K562 (cell line): ENCODE results near the gene INPP1. TPM values are rescaled to one million over a fixed set of nuclear protein-coding genes. Genes with fewer than 3 reads are reported as not detected.

ENCODE experiments used
- ATAC-seq: fragments of 200-7000 bp; cut with Tn5 transposase; 3 replicates; pipeline ENCODE4 v1.9.1; 2020; ENCODE audit warnings: moderate library complexity
- BruUV-seq: library from RNA; stranded (reverse); fragments of 400-500 nt; replicated peaks from 2 replicates; lab custom pipeline; 2021; lab: Mats Ljungman, UMichigan
- CTCF ChIA-PET: fragments of 300-600 bp; formaldehyde crosslinking; extraction: SDS; loops from one replicate; lab custom pipeline; 2021; ENCODE audit warnings: low intra/inter-chr PET ratio; lab: Yijun Ruan, JAX
- POLR2A ChIA-PET: fragments of 300-600, 350-650 bp; sonication (Branson Sonifier 250); formaldehyde crosslinking; extraction: SDS; loops from one replicate; lab custom pipeline; 2021; ENCODE audit warnings: antibody characterized with exemption, inconsistent platforms; lab: Yijun Ruan, JAX
- DNase-seq, 4 experiments: peaks; one replicate each; pipeline versions ENCODE4 v3.0.0 to v3.0.0-alpha.2; 2011 to 2018; ENCODE audit warnings: low spot score in 3 of 4, mixed read lengths in 3 of 4; ENCODE audit errors: extremely low read depth in 1 of 4
- FAIRE-seq: peaks from 2 replicates; lab custom pipeline; 2011; peaks lifted over from hg19 to GRCh38; lab: Jason Lieb, UNC
- H2AFZ ChIP-seq: 2 replicates; pipeline ENCODE4 v1.6.0; 2011; ENCODE audit warnings: low read depth, low read length, control low read depth, inconsistent platforms
- H3K27ac ChIP-seq: fragments of 200-600 bp; 3 replicates; pipeline ENCODE4 v1.8.0; 2011; ENCODE audit warnings: low read depth, mild to moderate bottlenecking, control low read depth, inconsistent platforms, low read length, moderate library complexity, mixed read lengths; ENCODE audit errors: extremely low read depth
- H3K27me3 ChIP-seq, 2 experiments: fragments of 300-600 bp in 1 of 2; 2 replicates in 1 of 2; 3 replicates in 1 of 2; pipeline versions ENCODE4 v1.6.0 to v1.8.0; 2011; ENCODE audit warnings: inconsistent platforms in 2 of 2, low read length in 2 of 2, mild to moderate bottlenecking in 1 of 2, mixed read lengths in 1 of 2, moderate library complexity in 1 of 2; ENCODE audit not compliant: control insufficient read depth in 2 of 2, insufficient read depth in 2 of 2
- H3K36me3 ChIP-seq: fragments of 300-600 bp; 3 replicates; pipeline ENCODE4 v1.8.0; 2011; ENCODE audit warnings: mild to moderate bottlenecking, low read length, inconsistent platforms; ENCODE audit not compliant: control insufficient read depth, insufficient read depth
- H3K4me1 ChIP-seq, 2 experiments: fragments of 200-600 bp in 1 of 2; replicated peaks in 1 of 2; 2 replicates in 1 of 2; 3 replicates in 1 of 2; pipeline versions ENCODE4 v1.5.1 to v1.8.0; 2011; ENCODE audit warnings: inconsistent platforms in 2 of 2, low read length in 2 of 2, mild to moderate bottlenecking in 1 of 2, mixed read lengths in 1 of 2, moderate library complexity in 1 of 2; ENCODE audit not compliant: control insufficient read depth in 2 of 2, insufficient read depth in 2 of 2
- H3K4me2 ChIP-seq: 2 replicates; pipeline ENCODE4 v1.6.1; 2011; ENCODE audit warnings: low read length, control low read depth, inconsistent platforms, mixed read lengths; ENCODE audit not compliant: insufficient read depth
- H3K4me3 ChIP-seq: fragments of 200-600 bp; sonication (generic), shearing (Covaris generic); 2 replicates; pipeline ENCODE4 v1.5.1; 2016; ENCODE audit warnings: control low read depth, inconsistent platforms
- H3K79me2 ChIP-seq: fragments of 200-600 bp; 3 replicates; pipeline ENCODE4 v1.8.0; 2011; ENCODE audit warnings: low read length, inconsistent platforms; ENCODE audit not compliant: control insufficient read depth, insufficient read depth
- H3K9ac ChIP-seq, 2 experiments: 2 replicates each; pipeline versions ENCODE4 v1.6.0 to v1.6.1; 2011; ENCODE audit warnings: low read depth in 2 of 2, low read length in 2 of 2, control low read depth in 1 of 2, inconsistent platforms in 1 of 2, mild to moderate bottlenecking in 1 of 2, mixed read lengths in 1 of 2; ENCODE audit not compliant: insufficient read depth in 1 of 2
- H3K9me1 ChIP-seq: one replicate; pipeline ENCODE4 v1.6.0; 2011; ENCODE audit warnings: inconsistent platforms, mild to moderate bottlenecking, low read length, moderate library complexity; ENCODE audit not compliant: control insufficient read depth, insufficient read depth
- H3K9me3 ChIP-seq: replicated peaks from 2 replicates; pipeline ENCODE4 v1.5.1; 2011; ENCODE audit warnings: low read depth, low read length, inconsistent platforms; ENCODE audit not compliant: control insufficient read depth, insufficient read depth
- H4K20me1 ChIP-seq: replicated peaks from 2 replicates; pipeline ENCODE4 v1.6.1; 2011; ENCODE audit warnings: low read length, inconsistent platforms, mixed read lengths; ENCODE audit not compliant: control insufficient read depth, insufficient read depth
- BHLHE40 ChIP-seq: IDR thresholded peaks from 2 replicates; pipeline ENCODE4 v1.6.1; 2011; ENCODE audit warnings: low read length, improper control_type of control experiment
- CBX2 ChIP-seq: fragments of 200-600 bp; sonication (generic); IDR thresholded peaks from one replicate; pipeline ENCODE4 v1.6.1; 2012; ENCODE audit warnings: mild to moderate bottlenecking, low read length, inconsistent platforms; ENCODE audit not compliant: insufficient read depth, poor library complexity, severe bottlenecking
- RAD51 ChIP-seq: fragments of 450-650 bp; IDR thresholded peaks from 2 replicates; pipeline ENCODE4 v1.7.1; 2016; ENCODE audit warnings: low read depth, mild to moderate bottlenecking, borderline replicate concordance
- RNF2 ChIP-seq: sonication (generic); IDR thresholded peaks from 2 replicates; pipeline ENCODE4 v1.6.1; 2016
- TAF9B ChIP-seq: fragments of 450-650 bp; IDR thresholded peaks from 2 replicates; pipeline ENCODE4 v1.6.1; 2018; ENCODE audit warnings: mild to moderate bottlenecking; ENCODE audit not compliant: partially characterized antibody
- ZKSCAN8 ChIP-seq: fragments of 200-800 bp; sonication (Bioruptor generic); IDR thresholded peaks from 2 replicates; pipeline ENCODE4 v1.6.1; 2016; ENCODE audit warnings: missing genetic modification characterization, missing compliant biosample characterization
- ZNF140 ChIP-seq: fragments of 250-450 bp; sonication (Bioruptor Pico); IDR thresholded peaks from 2 replicates; pipeline ENCODE4 v1.8.0; 2021; ENCODE audit warnings: moderate library complexity, mild to moderate bottlenecking, inconsistent platforms
- ZNF77 ChIP-seq: fragments of 250-450 bp; sonication (Bioruptor Pico); IDR thresholded peaks from 2 replicates; pipeline ENCODE4 v1.5.0; 2020
- WGBS: fragments of 100-300 bp; shearing (Covaris generic); methylation state at CpG from one replicate; pipeline ENCODE4 v1.1.6; 2016; ENCODE audit warnings: low coverage, mixed read lengths; ENCODE audit not compliant: insufficient coverage; ENCODE audit errors: missing lambda C conversion rate; 5-methylcytosine and 5-hydroxymethylcytosine counted together
- in situ Hi-C: fragments of 300-500 bp; cut with MboI; formaldehyde crosslinking; loops from 4 replicates; pipeline ENCODE4 v1.15.0; 2018; ENCODE audit warnings: inconsistent platforms, mixed read lengths
- intact Hi-C: fragments of 100-400 bp; cut with micrococcal nuclease; formaldehyde crosslinking; loops from 2 replicates; pipeline ENCODE4 v1.14.2; 2022
- polyA plus RNA-seq, 8 experiments: library from polyadenylated mRNA; depleted of rRNA in 4 of 8; stranded (reverse) in 5 of 8; unstranded in 3 of 8; fragments of >200 nt; fragmentation: Nextera tagmentation in 2 of 8; fragmentation: Illumina TruSeq in 1 of 8; extraction: Ambion mirVana in 2 of 8; extraction: Trizol in 1 of 8; gene quantifications; 2 replicates each; pipeline versions ENCODE4 v1.2.1 to v1.2.3, GENCODE V29; 2011 to 2014; ENCODE audit warnings: inconsistent platforms in 1 of 8, missing spikeins in 1 of 8
- total RNA-seq, 7 experiments: library from RNA; depleted of rRNA in 6 of 7; stranded (reverse); fragments of >200 nt in 6 of 7; fragmentation: Illumina TruSeq in 2 of 7; extraction: Trizol in 2 of 7; gene quantifications; 2 replicates each; pipeline versions ENCODE4 v1.2.1 to v1.2.3, GENCODE V29; 2011 to 2021; ENCODE audit warnings: low replicate concordance in 1 of 7
- TF ChIP-seq, protein P1 (sequence below): fragments of 450-650 bp; formaldehyde crosslinking; IDR thresholded peaks from 2 replicates; pipeline ENCODE4 v1.4.0; 2020; ENCODE audit warnings: mild to moderate bottlenecking, moderate library complexity

Gene INPP1
- total and polyA plus RNA-seq, 9 of the 15 experiments (the other 6 are each of a cell fraction or from before 2014, with no cell fraction given), result 3.7 to 11.8 (median 6.5) TPM

DNA sequence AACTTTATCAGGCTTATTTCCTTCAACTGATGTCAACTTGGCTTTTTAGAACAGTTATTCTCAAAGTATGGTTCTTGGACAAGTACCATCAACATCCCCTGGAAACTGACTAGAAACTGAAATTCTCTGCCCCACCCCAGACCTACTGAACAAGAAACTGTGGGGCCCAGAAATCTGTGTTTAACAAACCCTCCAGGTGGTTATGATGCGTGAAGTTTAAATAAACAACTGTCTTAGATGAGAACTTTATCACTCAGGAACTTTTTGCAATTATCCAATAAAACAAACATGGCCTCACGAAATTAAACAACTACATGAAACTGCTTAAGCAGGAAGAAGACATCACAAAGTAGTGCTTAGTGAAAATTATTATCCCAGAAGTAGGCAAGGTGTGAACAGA is 28.1 kb upstream of the INPP1 start:
- Histone ChIP-seq H3K4me1 (peaks cover 0 to 2% of the 10 kb centered on the region in 2 experiments; a peak in 3 of 5 replicates), H3K27me3 (no peaks in the 10 kb centered on the region), H3K27ac (no peak overlapping the region), H3K4me2 (no peak overlapping the region), H3K36me3 (peaks cover 22% of the 10 kb centered on the region; the same call in 2 of the 3 replicates), H3K4me3 (no peak overlapping the region), H3K79me2 (peaks cover 45% of the 10 kb centered on the region), H4K20me1 (no peaks in the 10 kb centered on the region), H3K9me3 (no peaks in the 10 kb centered on the region), H2AFZ (no peak overlapping the region), H3K9me1 (no peaks in the 10 kb centered on the region), H3K9ac (no peak overlapping the region)
- 71% methylated on average over 2 of the region's 2 CpGs for WGBS
- FAIRE-seq, result no peak
- TF ChIP-seq RAD51, result no peak
- no peak for TF ChIP-seq ZNF140
- TF ChIP-seq BHLHE40, result no peak
- TF ChIP-seq, protein P1, sequence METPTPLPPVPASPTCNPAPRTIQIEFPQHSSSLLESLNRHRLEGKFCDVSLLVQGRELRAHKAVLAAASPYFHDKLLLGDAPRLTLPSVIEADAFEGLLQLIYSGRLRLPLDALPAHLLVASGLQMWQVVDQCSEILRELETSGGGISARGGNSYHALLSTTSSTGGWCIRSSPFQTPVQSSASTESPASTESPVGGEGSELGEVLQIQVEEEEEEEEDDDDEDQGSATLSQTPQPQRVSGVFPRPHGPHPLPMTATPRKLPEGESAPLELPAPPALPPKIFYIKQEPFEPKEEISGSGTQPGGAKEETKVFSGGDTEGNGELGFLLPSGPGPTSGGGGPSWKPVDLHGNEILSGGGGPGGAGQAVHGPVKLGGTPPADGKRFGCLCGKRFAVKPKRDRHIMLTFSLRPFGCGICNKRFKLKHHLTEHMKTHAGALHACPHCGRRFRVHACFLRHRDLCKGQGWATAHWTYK (CRISPR knock-in tag), result no peak
- TF ChIP-seq RNF2, result no peak
- TF ChIP-seq TAF9B, result no peak
- TF ChIP-seq CBX2, result no peak
- TF ChIP-seq ZKSCAN8 (CRISPR knock-in tag), result no peak
- no peak for TF ChIP-seq ZNF77 (CRISPR knock-in tag)
- ATAC-seq, result no peak
- no peak for DNase-seq
- CTCF ChIA-PET, result no interaction called here
- no TSS peak for BruUV-seq
- POLR2A ChIA-PET, result no interaction called here
- intact Hi-C loops (loop anchor here (5.0 to 10.0 kb wide), 3 partner anchors 38 to 650 kb away; partner anchors contain the start of gene ASNSD1), in situ Hi-C loops (no loop called here)
